GM18507 (cell line): Measurements from ENCODE around the gene NFKBIE.

Experiments
- DNase-seq: peaks from one replicate; pipeline ENCODE4 v3.0.0; 2011; ENCODE audit warnings: low read depth; ENCODE audit not compliant: insufficient read length; ENCODE audit errors: extremely low spot score
- FAIRE-seq: peaks from 2 replicates; lab custom pipeline; 2011; peaks lifted over from hg19 to GRCh38; lab: Jason Lieb, UNC

NFKBIE gene

DNA sequence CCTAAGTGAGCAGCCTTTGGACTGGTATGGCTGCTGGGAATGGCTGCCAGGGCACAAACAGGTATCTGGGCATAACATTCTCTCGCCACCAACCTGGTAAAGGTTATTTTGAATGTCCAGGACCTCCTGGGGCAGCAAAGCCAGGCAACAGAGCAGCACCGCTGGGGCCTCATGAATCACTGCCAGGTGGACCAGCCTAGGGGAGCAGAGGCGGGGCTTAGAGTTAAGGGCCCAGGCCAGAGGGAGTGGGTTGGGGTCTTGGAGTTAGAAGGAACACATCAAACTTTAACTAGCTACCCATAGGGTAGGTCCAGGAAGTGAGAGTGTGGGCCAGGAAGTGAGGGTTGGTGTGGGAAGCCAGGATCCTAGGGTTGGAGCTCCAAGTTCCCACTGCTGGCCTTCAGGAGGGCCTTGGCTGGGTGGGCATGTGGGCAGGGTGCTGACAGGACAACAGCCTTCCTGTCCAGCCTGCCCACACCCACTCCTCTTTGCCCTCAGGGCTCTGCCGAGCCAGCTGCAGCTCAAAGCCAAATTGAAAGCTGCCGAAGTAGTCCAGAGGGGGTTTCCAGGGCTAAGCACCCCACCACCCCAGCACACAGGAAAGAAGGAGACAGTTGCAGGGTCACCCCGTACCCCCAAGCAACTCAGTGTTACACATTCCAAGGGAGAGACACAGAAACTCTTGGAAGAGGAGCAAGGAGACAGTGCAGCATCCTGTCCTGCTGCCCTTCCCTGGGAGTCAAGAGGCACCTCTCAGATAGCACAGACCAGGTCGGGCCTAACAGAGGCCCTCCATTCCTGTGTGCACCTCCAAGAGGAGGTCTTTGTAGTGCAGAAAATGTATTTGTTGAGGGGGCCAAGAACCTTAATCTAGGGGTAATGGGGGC, 2.6 kb downstream of the NFKBIE start:
- DNase-seq: no peak
- no peak for FAIRE-seq

DNA sequence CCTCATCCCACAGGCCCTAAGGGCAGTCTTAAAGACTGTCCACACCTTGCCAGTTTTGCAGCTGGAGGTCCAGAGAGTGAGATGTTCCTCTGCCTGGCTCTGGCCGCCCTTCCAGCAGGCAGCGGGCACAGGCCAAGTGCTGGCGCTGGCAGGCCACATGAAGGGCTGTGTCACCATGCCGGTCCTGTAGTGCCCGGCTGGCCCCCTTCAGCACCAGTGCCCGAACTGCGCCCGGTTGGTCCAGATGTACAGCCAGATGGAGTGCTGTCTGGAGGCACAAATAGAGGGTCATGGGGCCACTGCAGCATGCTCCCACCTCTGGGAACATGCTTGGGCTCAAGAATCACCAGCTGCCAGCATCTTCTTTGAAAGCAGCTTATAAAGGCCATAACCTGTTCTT, 3.8 kb downstream of the NFKBIE start:
- DNase-seq (no peak), FAIRE-seq (no peak)

DNA sequence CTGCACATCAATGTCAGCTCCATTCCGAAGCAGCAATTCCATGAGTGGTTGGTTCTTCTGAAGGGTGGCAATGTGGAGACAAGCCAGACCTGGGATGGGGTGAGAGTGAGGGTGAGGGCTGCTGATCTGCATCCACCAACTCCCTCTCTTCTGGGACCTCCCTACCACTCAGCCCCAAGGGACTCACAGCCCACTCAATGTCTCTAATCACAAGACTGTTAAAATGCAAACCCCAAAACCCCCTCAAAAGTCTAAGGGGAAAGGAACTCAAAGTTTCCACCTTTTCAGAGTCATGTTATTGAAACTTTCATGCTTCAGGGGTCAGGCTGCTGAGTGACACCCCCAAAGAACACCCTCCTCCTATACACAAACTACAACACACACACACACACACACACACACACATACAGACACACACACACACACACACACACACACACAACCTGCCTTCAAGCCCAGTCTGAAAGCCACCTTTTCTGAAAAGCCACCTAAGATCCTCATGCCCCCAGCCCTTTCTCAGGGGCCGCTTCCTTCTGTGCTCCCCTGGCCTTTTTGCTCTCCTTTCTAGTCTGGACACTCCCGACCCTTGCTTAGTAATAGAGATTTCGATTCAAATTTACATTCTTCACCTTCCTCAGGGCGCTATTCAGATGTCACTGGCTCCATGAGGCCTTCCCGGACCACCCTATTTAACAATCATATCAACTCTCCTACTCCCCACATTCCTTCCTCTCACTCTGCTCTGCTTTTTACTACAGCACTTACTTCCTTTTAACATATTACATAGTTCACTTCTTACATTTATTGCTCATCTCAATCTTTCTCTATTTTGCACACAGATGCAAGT, 4.7 kb downstream of the NFKBIE start:
- peak; percentile 72 for FAIRE-seq

GRCh38 chr6:44260011-44260410, 5.3 kb downstream of the NFKBIE start:
- no peak for DNase-seq
- FAIRE-seq: no peak

More for the DNA sequence above, 4.7 kb downstream of the NFKBIE start:
- no peak for DNase-seq

- DNase-seq (no peak), FAIRE-seq (no peak)
Observed at GRCh38 chr6:44258921-44259320, 6.4 kb downstream of the NFKBIE start.

DNA sequence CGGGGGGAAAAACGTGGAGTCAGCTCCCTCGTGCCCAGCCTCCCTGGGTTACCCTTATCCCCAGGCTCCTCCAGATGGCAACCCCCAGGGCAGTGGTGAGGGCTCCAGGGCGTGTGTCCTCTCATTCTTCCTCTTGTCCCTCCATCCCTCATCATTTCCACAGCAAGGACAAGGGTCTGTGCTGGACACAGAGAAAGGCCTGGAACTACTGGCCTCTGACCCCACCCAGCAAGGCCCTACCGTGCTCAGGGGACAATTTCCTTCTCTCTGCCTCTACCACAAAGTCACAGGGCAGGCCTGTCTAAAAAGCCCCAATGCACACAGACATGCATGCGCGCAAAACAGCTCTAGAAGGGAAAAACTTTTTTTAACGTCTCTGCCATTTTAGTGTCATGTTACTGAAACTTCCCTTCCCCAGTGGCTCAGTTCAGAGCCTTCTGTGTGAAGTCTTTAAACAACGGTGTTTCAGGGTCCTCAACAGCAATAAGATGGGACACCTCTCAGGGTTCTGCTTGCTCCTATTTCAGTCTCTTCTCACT, 7.0 kb downstream of the NFKBIE start:
- DNase-seq (no peak), FAIRE-seq (peak; percentile 71)

DNA sequence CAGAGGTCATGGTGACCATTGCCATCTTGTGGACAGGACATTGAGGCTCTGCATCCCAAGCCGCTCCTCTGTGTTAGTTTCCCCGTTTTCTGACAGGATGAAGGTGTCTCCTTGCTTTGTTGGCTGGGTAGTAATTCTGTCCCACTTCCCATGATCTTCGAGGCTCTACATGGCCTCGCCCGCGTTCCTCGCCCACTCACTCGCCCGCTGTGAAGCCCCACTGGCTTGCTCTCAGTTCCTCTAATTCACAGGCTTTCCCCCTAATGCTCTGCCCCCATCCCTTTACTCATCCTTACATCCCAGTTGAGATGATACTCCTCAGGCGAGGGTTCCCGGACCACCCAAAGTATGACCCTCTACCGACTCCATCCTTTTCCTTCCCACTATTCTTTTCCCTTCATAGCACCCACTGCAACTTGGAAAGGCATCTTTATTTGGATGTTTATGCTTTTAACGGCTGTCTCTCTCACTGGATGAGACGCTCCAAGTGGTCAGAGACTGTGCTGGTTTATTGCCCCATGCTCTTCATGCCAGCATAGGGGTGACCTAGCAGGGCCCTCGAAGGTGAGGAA, 7.5 kb downstream of the NFKBIE start:
- DNase-seq (no peak), FAIRE-seq (peak; percentile 79)

- DNase-seq (peak; percentile 43), FAIRE-seq (peak; percentile 41)
Observed at GRCh38 chr6:44257025-44257752, 8.2 kb downstream of the NFKBIE start, which contains the start of gene SLC35B2. TSS of gene SLC35B2 (minus strand) at chr6:44257528. CDS start at chr6:44257410, 118 bp downstream.

- FAIRE-seq: no peak
- DNase-seq: no peak
Observed at GRCh38 chr6:44256775-44257024, 8.7 kb downstream of the NFKBIE start.

GRCh38 chr6:44255871-44256774, 9.2 kb downstream of the NFKBIE start:
- no peak for FAIRE-seq

DNA sequence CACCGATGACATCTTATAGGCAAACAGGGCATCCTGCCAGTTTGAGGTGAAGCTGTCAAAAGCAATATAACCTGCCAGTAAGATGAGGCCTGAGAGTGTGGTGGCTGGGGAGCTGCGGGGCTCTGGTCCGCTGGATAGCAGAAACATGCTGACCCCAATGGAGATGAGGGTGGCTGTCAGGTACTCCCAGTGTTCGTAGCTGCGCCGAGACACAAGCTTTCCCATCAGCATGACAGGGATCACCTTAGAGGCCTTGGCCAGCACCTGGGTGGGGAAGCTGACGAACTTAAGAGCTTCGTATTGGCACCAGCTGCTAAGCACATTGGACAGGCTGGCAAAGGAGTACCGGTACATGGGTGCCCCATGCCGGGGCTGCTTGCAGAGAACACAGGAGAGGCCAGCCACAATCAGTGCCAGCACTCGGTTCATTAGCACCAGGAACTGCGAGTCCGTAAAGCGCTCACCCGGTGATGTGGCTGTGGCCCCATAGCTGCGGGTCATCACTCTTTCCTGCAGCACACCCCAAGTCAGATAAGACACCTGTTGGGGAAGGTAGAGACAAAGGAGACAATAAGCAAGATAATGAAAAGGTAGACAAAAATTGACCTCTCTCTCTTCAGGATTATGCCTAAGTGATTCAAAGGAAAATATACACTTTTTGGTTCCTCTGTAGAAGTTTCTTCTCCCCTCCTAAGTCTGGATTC, 10.1 kb downstream of the NFKBIE start:
- no peak for DNase-seq
- no peak for FAIRE-seq

More at GRCh38 chr6:44255871-44256774, 9.2 kb downstream of the NFKBIE start:
- no peak for DNase-seq

- no peak for DNase-seq
- FAIRE-seq: no peak
Observed at GRCh38 chr6:44254191-44255104, 10.9 kb downstream of the NFKBIE start.

- DNase-seq: no peak
- no peak for FAIRE-seq
Observed at GRCh38 chr6:44253307-44254101, 11.8 kb downstream of the NFKBIE start.

DNA sequence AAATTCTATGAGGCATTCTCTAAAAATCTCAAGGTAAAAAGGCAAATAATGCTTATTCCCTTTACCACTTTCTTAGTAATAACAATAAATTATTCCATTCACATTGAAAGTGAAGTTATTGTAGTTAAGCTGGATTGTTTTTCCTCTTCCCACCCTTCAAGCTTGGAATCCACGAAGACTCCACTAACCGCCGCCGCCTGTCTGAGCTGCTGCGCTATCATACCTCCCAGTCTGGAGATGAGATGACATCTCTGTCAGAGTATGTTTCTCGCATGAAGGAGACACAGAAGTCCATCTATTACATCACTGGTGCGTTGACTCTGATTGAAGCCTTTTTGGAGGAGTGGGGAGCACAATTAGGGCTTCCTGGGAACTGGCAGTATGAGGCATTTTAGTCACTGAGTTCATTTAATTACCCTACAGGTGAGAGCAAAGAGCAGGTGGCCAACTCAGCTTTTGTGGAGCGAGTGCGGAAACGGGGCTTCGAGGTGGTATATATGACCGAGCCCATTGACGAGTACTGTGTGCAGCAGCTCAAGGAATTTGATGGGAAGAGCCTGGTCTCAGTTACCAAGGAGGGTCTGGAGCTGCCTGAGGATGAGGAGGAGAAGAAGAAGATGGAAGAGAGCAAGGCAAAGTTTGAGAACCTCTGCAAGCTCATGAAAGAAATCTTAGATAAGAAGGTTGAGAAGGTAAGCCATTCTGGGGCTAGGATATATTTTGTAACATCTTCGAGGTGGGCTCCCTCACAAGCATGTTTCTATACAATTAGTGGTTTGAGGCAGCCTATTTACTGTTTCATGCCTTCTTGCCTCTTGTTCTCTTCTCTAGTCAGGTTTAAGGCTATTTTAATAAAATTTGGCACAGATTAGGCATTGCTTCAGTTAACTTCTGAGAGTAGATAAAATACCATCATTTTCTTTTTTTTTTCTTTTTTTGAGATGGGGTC, 13.5 kb downstream of the NFKBIE start:
- FAIRE-seq (no peak), DNase-seq (no peak)

GRCh38 chr6:44250718-44251123, 14.6 kb downstream of the NFKBIE start:
- FAIRE-seq: no peak
- DNase-seq: no peak
